Nephron (organoid): ENCODE measurements around the gene CDNF.

Experiments used
- H3K27ac Mint-ChIP-seq, 3 experiments: 2 replicates each; pipeline ENCODE4 v1.8.0; 2020; ENCODE audit warnings: mixed read lengths in 3 of 3, mild to moderate bottlenecking in 2 of 3, moderate library complexity in 1 of 3
- H3K27me3 Mint-ChIP-seq: 2 replicates; pipeline ENCODE4 v1.8.0; 2021; ENCODE audit warnings: low read depth, mild to moderate bottlenecking, moderate library complexity, mixed read lengths
- H3K36me3 Mint-ChIP-seq: 2 replicates; pipeline ENCODE4 v1.8.0; 2020; ENCODE audit warnings: low read depth, mixed read lengths
- H3K4me1 Mint-ChIP-seq: 2 replicates; pipeline ENCODE4 v1.8.0; 2020; ENCODE audit warnings: mixed read lengths
- H3K4me3 Mint-ChIP-seq, 3 experiments: 2 replicates each; pipeline ENCODE4 v1.8.0; 2020; ENCODE audit warnings: mild to moderate bottlenecking in 3 of 3, mixed read lengths in 3 of 3, moderate library complexity in 2 of 3
- H3K9me3 Mint-ChIP-seq: 2 replicates; pipeline ENCODE4 v1.8.0; 2020; ENCODE audit warnings: mixed read lengths
- CTCF ChIP-seq, 3 experiments: fragments of 200-600 bp; sonication (generic); IDR thresholded peaks; one replicate each; pipeline ENCODE4 v1.5.0; 2021; ENCODE audit warnings: antibody characterized with exemption in 3 of 3; ENCODE audit not compliant: unreplicated experiment in 3 of 3

The CDNF gene

GRCh38 chr10:14772399-14772798 is 65.4 kb downstream of the CDNF start:
- H3K9me3 Mint-ChIP-seq = peaks cover 4% of the 10 kb centered on the region
- H3K27ac Mint-ChIP-seq = no peak overlapping the region
- peaks cover 8% of the 10 kb centered on the region for H3K27me3 Mint-ChIP-seq
- H3K4me1 Mint-ChIP-seq = no peaks in the 10 kb centered on the region
- H3K4me3 Mint-ChIP-seq = no peak overlapping the region
- TF ChIP-seq CTCF (IDR thresholded peaks at IDR 0.05; ENCODE audit: unreplicated experiment in 3 of 3) = no peak
- H3K36me3 Mint-ChIP-seq = no peaks in the 10 kb centered on the region

- Mint-ChIP-seq H3K36me3 (no peaks in the 10 kb centered on the region), H3K9me3 (peaks cover 4% of the 10 kb centered on the region), H3K4me1 (no peaks in the 10 kb centered on the region), H3K27me3 (peaks cover 11% of the 10 kb centered on the region), H3K27ac (no peak overlapping the region), H3K4me3 (no peak overlapping the region)
- TF ChIP-seq CTCF (IDR thresholded peaks at IDR 0.05; ENCODE audit: unreplicated experiment in 3 of 3) = no peak
Measured at GRCh38 chr10:14770927-14771326, 66.9 kb downstream of the CDNF start.
